H1 (cell line): ENCODE data around the gene SLFN14. TPM values are rescaled to one million over a fixed set of nuclear protein-coding genes. Genes with fewer than 3 reads are reported as not detected.

Experiments used
- ASH2L ChIP-seq: fragments of 200-600, 300-600 bp; sonication (generic); IDR thresholded peaks from one replicate; pipeline ENCODE4 v1.7.1; 2017; ENCODE audit warnings: low read length
- ATF3 ChIP-seq: IDR thresholded peaks from 2 replicates; pipeline ENCODE4 v1.6.1; 2011; ENCODE audit warnings: low read depth, mild to moderate bottlenecking, low read length; ENCODE audit not compliant: insufficient read depth
- BRCA1 ChIP-seq: IDR thresholded peaks from 2 replicates; pipeline ENCODE4 v1.6.1; 2012; ENCODE audit warnings: low read depth, low read length, improper control_type of control experiment
- CHD2 ChIP-seq: IDR thresholded peaks from 2 replicates; pipeline ENCODE4 v1.6.1; 2012; ENCODE audit warnings: low read length, improper control_type of control experiment
- EP300 ChIP-seq, 2 experiments: IDR thresholded peaks; 1 replicate in 1 of 2; 2 replicates in 1 of 2; pipeline ENCODE4 v1.6.1; 2011 to 2012; ENCODE audit warnings: low read depth in 2 of 2, low read length in 2 of 2, mild to moderate bottlenecking in 2 of 2, borderline replicate concordance in 1 of 2, inconsistent platforms in 1 of 2, moderate library complexity in 1 of 2
- JUN ChIP-seq: IDR thresholded peaks from 2 replicates; pipeline ENCODE4 v1.6.1; 2011; ENCODE audit warnings: low read depth, mild to moderate bottlenecking, improper control_type of control experiment, low read length
- KDM1A ChIP-seq: fragments of 200-600, 300-600 bp; sonication (generic); IDR thresholded peaks from 2 replicates; pipeline ENCODE4 v1.7.1; 2016; ENCODE audit warnings: mild to moderate bottlenecking, low read length, borderline replicate concordance
- KDM4A ChIP-seq: IDR thresholded peaks from one replicate; pipeline ENCODE4 v1.7.1; 2012; ENCODE audit warnings: low read depth, mild to moderate bottlenecking, moderate library complexity, low read length, inconsistent platforms; ENCODE audit not compliant: severe bottlenecking
- KDM5A ChIP-seq: fragments of 200-600 bp; IDR thresholded peaks from 2 replicates; pipeline ENCODE4 v1.7.1; 2012; ENCODE audit warnings: mild to moderate bottlenecking, low read length, inconsistent platforms, mixed read lengths
- NRF1 ChIP-seq: IDR thresholded peaks from 2 replicates; pipeline ENCODE4 v1.6.1; 2011; ENCODE audit warnings: mild to moderate bottlenecking, low read depth, low read length, improper control_type of control experiment
- PHF8 ChIP-seq: fragments of 200-600 bp; sonication (generic); conservative IDR thresholded peaks from 2 replicates; pipeline ENCODE4 v1.7.1; 2012; ENCODE audit warnings: low read depth, mild to moderate bottlenecking, inconsistent platforms, low read length, moderate library complexity
- POLR2AphosphoS5 ChIP-seq: IDR thresholded peaks from 2 replicates; pipeline ENCODE4 v1.6.1; 2011; ENCODE audit warnings: low read depth, low read length
- RBBP5 ChIP-seq: IDR thresholded peaks from 2 replicates; pipeline ENCODE4 v1.7.1; 2012; ENCODE audit warnings: low read depth, mild to moderate bottlenecking, inconsistent platforms, low read length, moderate library complexity, borderline replicate concordance
- SIN3A ChIP-seq, 2 experiments: IDR thresholded peaks in 1 of 2; conservative IDR thresholded peaks in 1 of 2; 2 replicates each; pipeline ENCODE4 v1.6.1; 2011 to 2012; ENCODE audit warnings: low read length in 2 of 2, improper control_type of control experiment in 1 of 2, low read depth in 1 of 2, mild to moderate bottlenecking in 1 of 2
- SP4 ChIP-seq: IDR thresholded peaks from 2 replicates; pipeline ENCODE4 v1.6.1; 2012; ENCODE audit warnings: low read length, inconsistent platforms
- TAF1 ChIP-seq: IDR thresholded peaks from 2 replicates; pipeline ENCODE4 v1.6.1; 2011; ENCODE audit warnings: mild to moderate bottlenecking, low read depth, low read length
- TBP ChIP-seq: IDR thresholded peaks from 2 replicates; pipeline ENCODE4 v1.6.1; 2011; ENCODE audit warnings: low read depth, low read length, improper control_type of control experiment
- TCF12 ChIP-seq: IDR thresholded peaks from 2 replicates; pipeline ENCODE4 v1.6.1; 2011; ENCODE audit warnings: low read depth, mild to moderate bottlenecking, low read length
- polyA plus RNA-seq, 7 experiments: library from polyadenylated mRNA; depleted of rRNA in 3 of 7; stranded (reverse) in 5 of 7; unstranded in 2 of 7; fragments of >200 nt in 5 of 7; fragments of 200-250 nt in 2 of 7; gene quantifications; 1 replicate in 5 of 7; 2 replicates in 1 of 7; 4 replicates in 1 of 7; pipeline versions ENCODE4 v1.2.1 to v1.2.3, GENCODE V29; 2011 to 2013; ENCODE audit warnings: missing spikeins in 2 of 7, mixed read lengths in 2 of 7
- total RNA-seq: library from RNA; stranded (reverse); fragmentation: NEBNext Ultra II Directional; extraction: Animal tissue kit (Norgen Biotek cat#: 25700); gene quantifications from 2 replicates; pipeline ENCODE4 v1.2.1, GENCODE V29; 2021

SLFN14 gene
- total and polyA plus RNA-seq, 2 of the 8 experiments (the other 6 are each of a cell fraction or from before 2014, with no cell fraction given), result 0.03 TPM; not detected in 1

GRCh38 chr17:35587074-35587961 is 26.7 kb upstream of the SLFN14 start, which contains the start of gene AP2B1 (continued):
- TF ChIP-seq JUN (peak; percentile 80; the same call in 1 of the 2 replicates), POLR2AphosphoS5 (peak; percentile 72; the same call in 1 of the 2 replicates), CHD2 (peak; percentile 60; the same call in 1 of the 2 replicates), SP4 (peak; percentile 39; the same call in 1 of the 2 replicates), SIN3A (conservative IDR thresholded peaks at IDR 0.05 in 1 of 2, IDR thresholded peaks at IDR 0.05 in 1 of 2; ENCODE audit: low read depth in 1 of 2, low read length in 2 of 2) (peak in 1 of 2 experiments; percentile 45; a peak in 1 of 4 replicates), RBBP5 (no peak), ASH2L (peak; percentile 96), EP300 (IDR thresholded peaks at IDR 0.05; ENCODE audit: borderline replicate concordance in 1 of 2, low read depth in 2 of 2, low read length in 2 of 2) (peak in 1 of 2 experiments; percentile 57; a peak in 1 of 3 replicates), KDM1A (no peak), NRF1 (no peak), TBP (peak; percentile 92), PHF8 (peak; percentile 81), KDM5A (peak; percentile 21; the same call in 1 of the 2 replicates), TAF1 (peak; percentile 94), KDM4A (peak; percentile 99), TCF12 (peak; percentile 60; the same call in 1 of the 2 replicates), BRCA1 (peak; percentile 75), ATF3 (peak; percentile 95)
